ENCODE measurements around the gene MPL.
A peak's percentile ranks its signal among the peaks of the same experiment; 100 is the strongest.

MPL gene

GRCh38 chr1:43387976-43388599 is 50.5 kb downstream of the MPL start:
- peak overlapping the region; percentile 92 for H3K4me2 ChIP-seq (ENCODE audit: low read length)
- H3K79me2 ChIP-seq = peaks cover 12% of the 10 kb centered on the region
- no peaks in the 10 kb centered on the region for H3K9me3 ChIP-seq (ENCODE audit: control insufficient read depth, low read length)
- no peak overlapping the region for H3K4me3 ChIP-seq (ENCODE audit: low read depth, low read length)
- TF ChIP-seq CTCF (IDR thresholded peaks at IDR 0.05) = no peak
- H3K4me1 ChIP-seq = peaks cover 10% of the 10 kb centered on the region
- H2AFZ ChIP-seq = no peak overlapping the region
- no peak overlapping the region for H3K27ac ChIP-seq
- H3K27me3 ChIP-seq (ENCODE audit: control insufficient read depth, insufficient read depth, low read length) = no peaks in the 10 kb centered on the region
- H3K36me3 ChIP-seq (ENCODE audit: control insufficient read depth, insufficient read depth, low read length) = no peaks in the 10 kb centered on the region
- H3K9ac ChIP-seq = no peak overlapping the region

- no peaks in the 10 kb centered on the region for H3K27me3 ChIP-seq (ENCODE audit: control insufficient read depth, insufficient read depth, low read length)
- peak overlapping the region; percentile 92 for H3K4me2 ChIP-seq (ENCODE audit: low read length)
- peaks cover 12% of the 10 kb centered on the region for H3K79me2 ChIP-seq
- peak overlapping the region; percentile 99 for H3K4me3 ChIP-seq (ENCODE audit: low read depth, low read length)
- no peak overlapping the region for H2AFZ ChIP-seq
- H3K9ac ChIP-seq = no peak overlapping the region
- H3K9me3 ChIP-seq (ENCODE audit: control insufficient read depth, low read length) = no peaks in the 10 kb centered on the region
- H3K36me3 ChIP-seq (ENCODE audit: control insufficient read depth, insufficient read depth, low read length) = no peaks in the 10 kb centered on the region
- peaks cover 10% of the 10 kb centered on the region for H3K4me1 ChIP-seq
- no peak for TF ChIP-seq CTCF (IDR thresholded peaks at IDR 0.05)
- H3K27ac ChIP-seq = no peak overlapping the region
Observed at GRCh38 chr1:43388613-43389012, 51.0 kb downstream of the MPL start.

GRCh38 chr1:43389326-43390313 is 52.0 kb downstream of the MPL start, which contains the start of the genes MED8 and SZT2:
MED8 (minus strand) TSS chr1:43389800; CDS start chr1:43389764, 36 bp downstream.
SZT2 (plus strand) TSS chr1:43389899; CDS start chr1:43389969, 70 bp downstream.
- Histone ChIP-seq H2AFZ (peak within 1 kb of the TSS; percentile 89), H3K79me2 (peaks cover 12% of the 10 kb centered on the region), H3K27me3 (ENCODE audit: control insufficient read depth, insufficient read depth, low read length) (no peaks in the 10 kb centered on the region), H3K4me2 (ENCODE audit: low read length) (peak within 1 kb of the TSS; percentile 92), H3K4me3 (ENCODE audit: low read depth, low read length) (peak within 1 kb of the TSS; percentile 99), H3K36me3 (ENCODE audit: control insufficient read depth, insufficient read depth, low read length) (no peaks in the 10 kb centered on the region), H3K27ac (peak within 1 kb of the TSS; percentile 79), H3K9ac (peak within 1 kb of the TSS; percentile 67), H3K4me1 (peaks cover 10% of the 10 kb centered on the region), H3K9me3 (ENCODE audit: control insufficient read depth, low read length) (no peaks in the 10 kb centered on the region)
- no peak for TF ChIP-seq CTCF (IDR thresholded peaks at IDR 0.05)

GRCh38 chr1:43392702-43393101 is 55.1 kb downstream of the MPL start:
- H3K9ac ChIP-seq = no peak overlapping the region
- H3K9me3 ChIP-seq (ENCODE audit: control insufficient read depth, low read length) = no peaks in the 10 kb centered on the region
- TF ChIP-seq CTCF (IDR thresholded peaks at IDR 0.05) = no peak
- peak overlapping the region; percentile 60 for H3K4me2 ChIP-seq (ENCODE audit: low read length)
- peaks cover 12% of the 10 kb centered on the region for H3K79me2 ChIP-seq
- peak overlapping the region; percentile 36 for H3K27ac ChIP-seq
- no peaks in the 10 kb centered on the region for H3K27me3 ChIP-seq (ENCODE audit: control insufficient read depth, insufficient read depth, low read length)
- H3K4me1 ChIP-seq = peaks cover 10% of the 10 kb centered on the region
- no peak overlapping the region for H2AFZ ChIP-seq
- H3K36me3 ChIP-seq (ENCODE audit: control insufficient read depth, insufficient read depth, low read length) = no peaks in the 10 kb centered on the region
- H3K4me3 ChIP-seq (ENCODE audit: low read depth, low read length) = peak overlapping the region; percentile 28
